Measurements from ENCODE around the gene LAS1L. TPM values are rescaled to one million over a fixed set of nuclear protein-coding genes. Genes with fewer than 3 reads are reported as not detected.

Gene LAS1L
- total RNA-seq, 4 donors from 2014 or later: 13.9 to 28.6 (median 18.5) TPM

GRCh38 chrX:65572971-65573370 lies 38.4 kb upstream of the LAS1L start:
- TF ChIP-seq CTCF (IDR thresholded peaks at IDR 0.05; ENCODE audit: low read depth): no peak

GRCh38 chrX:65551489-65552339 lies 17.1 kb upstream of the LAS1L start:
- TF ChIP-seq CTCF (IDR thresholded peaks at IDR 0.05; ENCODE audit: low read depth): no peak

- TF ChIP-seq CTCF (IDR thresholded peaks at IDR 0.05; ENCODE audit: low read depth): no peak
These were observed 16.5 kb upstream of the LAS1L start for GRCh38 chrX:65551086-65551485.

- TF ChIP-seq CTCF (IDR thresholded peaks at IDR 0.05; ENCODE audit: low read depth): no peak
These were observed 10.9 kb upstream of the LAS1L start for GRCh38 chrX:65545456-65545855.

GRCh38 chrX:65537229-65537628 lies 2.6 kb upstream of the LAS1L start:
- no peak for TF ChIP-seq CTCF (IDR thresholded peaks at IDR 0.05; ENCODE audit: low read depth)

GRCh38 chrX:65536291-65536690 lies 1.7 kb upstream of the LAS1L start:
- TF ChIP-seq CTCF (IDR thresholded peaks at IDR 0.05; ENCODE audit: low read depth): no peak

GRCh38 chrX:65532016-65532415 lies 2.6 kb downstream of the LAS1L start:
- no peak for TF ChIP-seq CTCF (IDR thresholded peaks at IDR 0.05; ENCODE audit: low read depth)
